Measurements from ENCODE around the gene COL5A1. TPM values are rescaled to one million over a fixed set of nuclear protein-coding genes. Genes with fewer than 3 reads are reported as not detected.

Gene COL5A1
- total and polyA plus RNA-seq, 2 experiments from 2014 or later = 2.5 to 13.1 TPM

DNA sequence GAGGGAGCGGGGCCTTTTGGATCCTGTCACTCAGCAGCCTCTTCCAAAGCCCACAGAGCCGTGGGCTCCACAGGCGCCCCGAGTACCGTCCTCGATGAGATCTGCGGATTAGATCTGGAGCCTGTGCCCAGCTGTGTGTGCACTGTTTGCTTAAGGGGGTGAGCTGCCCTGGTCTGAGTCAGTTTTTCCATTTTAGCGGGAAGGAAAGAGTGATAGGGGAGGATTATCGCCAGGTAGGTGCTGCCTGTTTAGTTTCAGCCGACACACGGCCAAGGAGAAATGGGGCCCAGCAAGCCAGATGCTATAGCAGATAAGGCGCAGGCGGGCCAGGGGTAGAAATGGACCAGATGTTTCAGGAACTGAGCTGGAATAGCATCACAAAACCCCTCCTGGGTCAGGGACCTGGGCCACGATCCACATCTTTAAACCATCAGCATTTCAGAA is 18.1 kb downstream of the COL5A1 start:
- Mint-ChIP-seq H3K4me3 (no peak overlapping the region), H3K27me3 (ENCODE audit: insufficient read depth, low read depth, poor library complexity) (peaks cover 7% of the 10 kb centered on the region), H3K4me1 (peaks cover 6% of the 10 kb centered on the region; the same call in 1 of the 3 replicates), H3K9me3 (peaks cover 23% of the 10 kb centered on the region), H3K36me3 (ENCODE audit: low read depth) (peaks cover 11% of the 10 kb centered on the region), H3K27ac (no peak overlapping the region)
- Histone ChIP-seq H3K36me3 (ENCODE audit: insufficient read depth) (no peaks in the 10 kb centered on the region), H3K4me2 (no peak overlapping the region), H3K4me3 (no peak overlapping the region), H3K27me3 (ENCODE audit: insufficient read depth) (no peaks in the 10 kb centered on the region), H4K20me1 (replicated peaks; ENCODE audit: insufficient read depth) (no peaks in the 10 kb centered on the region), H3F3A (replicated peaks; ENCODE audit: low read depth) (no peaks in the 10 kb centered on the region), H2AFZ (no peak overlapping the region), H3K4me1 (ENCODE audit: insufficient read depth) (peaks cover 7% of the 10 kb centered on the region; the same call in 1 of the 2 replicates), H3K79me2 (replicated peaks; ENCODE audit: insufficient read depth) (no peaks in the 10 kb centered on the region), H3K27ac (ENCODE audit: low read depth) (no peak overlapping the region), H3K9me2 (ENCODE audit: insufficient read depth) (no peaks in the 10 kb centered on the region)
- ATAC-seq (no peak), DNase-seq (ENCODE audit: low spot score) (no peak)
- no peak for TF ChIP-seq STAT1 (IDR thresholded peaks at IDR 0.05; ENCODE audit: unreplicated experiment)
- TF ChIP-seq CREB1 (CRISPR knock-in tag; IDR thresholded peaks at IDR 0.05; ENCODE audit: low read depth) = no peak
- no peak for TF ChIP-seq NANOG (IDR thresholded peaks at IDR 0.05; ENCODE audit: borderline replicate concordance)
- no peak for TF ChIP-seq ZNF114 (CRISPR knock-in tag; IDR thresholded peaks at IDR 0.05)
- no peak for TF ChIP-seq EZH2 (IDR thresholded peaks at IDR 0.05; ENCODE audit: low read depth, unreplicated experiment)
- no peak for TF ChIP-seq POLR2AphosphoS5 (IDR thresholded peaks at IDR 0.05; ENCODE audit: low read depth)
- TF ChIP-seq EZH2phosphoT487 (IDR thresholded peaks at IDR 0.05; ENCODE audit: unreplicated experiment) = no peak
- TF ChIP-seq, protein P1, sequence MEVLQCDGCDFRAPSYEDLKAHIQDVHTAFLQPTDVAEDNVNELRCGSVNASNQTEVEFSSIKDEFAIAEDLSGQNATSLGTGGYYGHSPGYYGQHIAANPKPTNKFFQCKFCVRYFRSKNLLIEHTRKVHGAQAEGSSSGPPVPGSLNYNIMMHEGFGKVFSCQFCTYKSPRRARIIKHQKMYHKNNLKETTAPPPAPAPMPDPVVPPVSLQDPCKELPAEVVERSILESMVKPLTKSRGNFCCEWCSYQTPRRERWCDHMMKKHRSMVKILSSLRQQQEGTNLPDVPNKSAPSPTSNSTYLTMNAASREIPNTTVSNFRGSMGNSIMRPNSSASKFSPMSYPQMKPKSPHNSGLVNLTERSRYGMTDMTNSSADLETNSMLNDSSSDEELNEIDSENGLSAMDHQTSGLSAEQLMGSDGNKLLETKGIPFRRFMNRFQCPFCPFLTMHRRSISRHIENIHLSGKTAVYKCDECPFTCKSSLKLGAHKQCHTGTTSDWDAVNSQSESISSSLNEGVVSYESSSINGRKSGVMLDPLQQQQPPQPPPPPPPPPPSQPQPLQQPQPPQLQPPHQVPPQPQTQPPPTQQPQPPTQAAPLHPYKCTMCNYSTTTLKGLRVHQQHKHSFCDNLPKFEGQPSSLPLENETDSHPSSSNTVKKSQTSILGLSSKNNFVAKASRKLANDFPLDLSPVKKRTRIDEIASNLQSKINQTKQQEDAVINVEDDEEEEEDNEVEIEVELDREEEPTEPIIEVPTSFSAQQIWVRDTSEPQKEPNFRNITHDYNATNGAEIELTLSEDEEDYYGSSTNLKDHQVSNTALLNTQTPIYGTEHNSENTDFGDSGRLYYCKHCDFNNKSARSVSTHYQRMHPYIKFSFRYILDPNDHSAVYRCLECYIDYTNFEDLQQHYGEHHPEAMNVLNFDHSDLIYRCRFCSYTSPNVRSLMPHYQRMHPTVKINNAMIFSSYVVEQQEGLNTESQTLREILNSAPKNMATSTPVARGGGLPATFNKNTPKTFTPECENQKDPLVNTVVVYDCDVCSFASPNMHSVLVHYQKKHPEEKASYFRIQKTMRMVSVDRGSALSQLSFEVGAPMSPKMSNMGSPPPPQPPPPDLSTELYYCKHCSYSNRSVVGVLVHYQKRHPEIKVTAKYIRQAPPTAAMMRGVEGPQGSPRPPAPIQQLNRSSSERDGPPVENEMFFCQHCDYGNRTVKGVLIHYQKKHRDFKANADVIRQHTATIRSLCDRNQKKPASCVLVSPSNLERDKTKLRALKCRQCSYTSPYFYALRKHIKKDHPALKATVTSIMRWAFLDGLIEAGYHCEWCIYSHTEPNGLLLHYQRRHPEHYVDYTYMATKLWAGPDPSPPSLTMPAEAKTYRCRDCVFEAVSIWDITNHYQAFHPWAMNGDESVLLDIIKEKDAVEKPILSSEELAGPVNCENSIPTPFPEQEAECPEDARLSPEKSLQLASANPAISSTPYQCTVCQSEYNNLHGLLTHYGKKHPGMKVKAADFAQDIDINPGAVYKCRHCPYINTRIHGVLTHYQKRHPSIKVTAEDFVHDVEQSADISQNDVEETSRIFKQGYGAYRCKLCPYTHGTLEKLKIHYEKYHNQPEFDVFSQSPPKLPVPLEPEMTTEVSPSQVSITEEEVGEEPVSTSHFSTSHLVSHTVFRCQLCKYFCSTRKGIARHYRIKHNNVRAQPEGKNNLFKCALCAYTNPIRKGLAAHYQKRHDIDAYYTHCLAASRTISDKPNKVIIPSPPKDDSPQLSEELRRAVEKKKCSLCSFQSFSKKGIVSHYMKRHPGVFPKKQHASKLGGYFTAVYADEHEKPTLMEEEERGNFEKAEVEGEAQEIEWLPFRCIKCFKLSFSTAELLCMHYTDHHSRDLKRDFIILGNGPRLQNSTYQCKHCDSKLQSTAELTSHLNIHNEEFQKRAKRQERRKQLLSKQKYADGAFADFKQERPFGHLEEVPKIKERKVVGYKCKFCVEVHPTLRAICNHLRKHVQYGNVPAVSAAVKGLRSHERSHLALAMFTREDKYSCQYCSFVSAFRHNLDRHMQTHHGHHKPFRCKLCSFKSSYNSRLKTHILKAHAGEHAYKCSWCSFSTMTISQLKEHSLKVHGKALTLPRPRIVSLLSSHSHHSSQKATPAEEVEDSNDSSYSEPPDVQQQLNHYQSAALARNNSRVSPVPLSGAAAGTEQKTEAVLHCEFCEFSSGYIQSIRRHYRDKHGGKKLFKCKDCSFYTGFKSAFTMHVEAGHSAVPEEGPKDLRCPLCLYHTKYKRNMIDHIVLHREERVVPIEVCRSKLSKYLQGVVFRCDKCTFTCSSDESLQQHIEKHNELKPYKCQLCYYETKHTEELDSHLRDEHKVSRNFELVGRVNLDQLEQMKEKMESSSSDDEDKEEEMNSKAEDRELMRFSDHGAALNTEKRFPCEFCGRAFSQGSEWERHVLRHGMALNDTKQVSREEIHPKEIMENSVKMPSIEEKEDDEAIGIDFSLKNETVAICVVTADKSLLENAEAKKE (CRISPR knock-in tag; IDR thresholded peaks at IDR 0.05) = no peak
- TF ChIP-seq REST (IDR thresholded peaks at IDR 0.05; ENCODE audit: unreplicated experiment) = no peak
- no peak for TF ChIP-seq ZNF331 (CRISPR knock-in tag; IDR thresholded peaks at IDR 0.05; ENCODE audit: low read depth)
- TF ChIP-seq, protein P2, sequence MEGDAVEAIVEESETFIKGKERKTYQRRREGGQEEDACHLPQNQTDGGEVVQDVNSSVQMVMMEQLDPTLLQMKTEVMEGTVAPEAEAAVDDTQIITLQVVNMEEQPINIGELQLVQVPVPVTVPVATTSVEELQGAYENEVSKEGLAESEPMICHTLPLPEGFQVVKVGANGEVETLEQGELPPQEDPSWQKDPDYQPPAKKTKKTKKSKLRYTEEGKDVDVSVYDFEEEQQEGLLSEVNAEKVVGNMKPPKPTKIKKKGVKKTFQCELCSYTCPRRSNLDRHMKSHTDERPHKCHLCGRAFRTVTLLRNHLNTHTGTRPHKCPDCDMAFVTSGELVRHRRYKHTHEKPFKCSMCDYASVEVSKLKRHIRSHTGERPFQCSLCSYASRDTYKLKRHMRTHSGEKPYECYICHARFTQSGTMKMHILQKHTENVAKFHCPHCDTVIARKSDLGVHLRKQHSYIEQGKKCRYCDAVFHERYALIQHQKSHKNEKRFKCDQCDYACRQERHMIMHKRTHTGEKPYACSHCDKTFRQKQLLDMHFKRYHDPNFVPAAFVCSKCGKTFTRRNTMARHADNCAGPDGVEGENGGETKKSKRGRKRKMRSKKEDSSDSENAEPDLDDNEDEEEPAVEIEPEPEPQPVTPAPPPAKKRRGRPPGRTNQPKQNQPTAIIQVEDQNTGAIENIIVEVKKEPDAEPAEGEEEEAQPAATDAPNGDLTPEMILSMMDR (conservative IDR thresholded peaks at IDR 0.05; ENCODE audit: low read depth in 2 of 2) = no peak
- no peak for TF ChIP-seq ETS1 (IDR thresholded peaks at IDR 0.05)
- no peak for TF ChIP-seq JUNB (IDR thresholded peaks at IDR 0.05; ENCODE audit: unreplicated experiment)

Data from GM23338 (cell line).